ENCODE data around the gene AMDHD1.
A peak's percentile ranks its signal among the peaks of the same experiment; 100 is the strongest.

The AMDHD1 gene

GRCh38 chr12:95996034-95996658 is 53.0 kb downstream of the AMDHD1 start, which contains the start of gene HAL:
Gene HAL, minus strand, starts transcription at chr12:95996344. Its CDS starts 434 bp downstream, at chr12:95995910.
- no peak for DNase-seq

- DNase-seq: no peak
Observed at GRCh38 chr12:95997276-95997675, 54.1 kb downstream of the AMDHD1 start.

DNA sequence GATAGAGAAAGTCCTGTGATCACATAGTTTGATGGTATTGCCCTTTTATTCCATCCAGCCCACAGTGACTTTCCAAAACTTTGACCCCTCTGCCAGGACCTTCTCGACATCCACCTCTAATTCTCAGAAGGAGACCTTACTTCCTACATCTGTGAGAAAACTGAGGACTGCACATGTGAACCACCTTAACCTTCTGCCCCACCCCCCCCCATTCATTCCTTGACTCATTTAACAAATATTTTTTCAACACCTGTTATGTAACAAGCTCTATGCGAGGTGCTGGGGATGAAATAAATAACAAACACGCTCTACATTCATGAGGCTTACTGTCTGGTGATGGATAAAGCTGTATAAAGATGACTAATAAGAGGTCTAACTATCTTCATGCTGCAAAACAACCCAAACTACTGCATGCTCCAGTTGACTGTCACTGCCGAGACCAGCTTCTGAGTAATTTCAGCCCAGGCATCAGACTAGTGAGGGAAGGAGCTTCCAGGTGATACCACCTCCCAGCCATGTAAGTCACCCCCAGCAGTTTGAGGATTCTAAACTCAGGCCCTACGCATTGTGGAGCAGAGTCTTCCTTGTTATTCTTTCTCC is 54.9 kb downstream of the AMDHD1 start:
- DNase-seq: no peak

GRCh38 chr12:95998611-95999286 is 55.6 kb downstream of the AMDHD1 start:
- DNase-seq: peak; percentile 11

DNA sequence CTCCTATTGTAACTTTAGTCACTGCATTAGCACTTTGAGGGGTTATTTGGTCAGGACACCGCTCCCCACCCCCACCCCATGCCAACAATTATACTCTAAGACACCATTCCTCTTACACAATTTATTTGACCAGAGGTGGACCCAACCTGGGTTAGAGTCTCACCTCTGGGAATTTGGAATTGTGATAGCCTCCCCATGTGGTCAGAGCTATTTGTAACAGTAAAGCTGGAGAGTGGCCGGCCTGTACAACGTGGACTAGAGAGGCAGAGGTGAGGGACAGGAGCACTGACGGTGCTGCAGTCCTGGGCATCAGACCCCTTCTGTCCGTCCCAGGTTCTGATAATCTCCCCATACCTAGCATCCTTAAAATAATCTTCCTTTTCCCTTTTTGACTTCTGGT is 56.4 kb downstream of the AMDHD1 start:
- no peak for DNase-seq

DNA sequence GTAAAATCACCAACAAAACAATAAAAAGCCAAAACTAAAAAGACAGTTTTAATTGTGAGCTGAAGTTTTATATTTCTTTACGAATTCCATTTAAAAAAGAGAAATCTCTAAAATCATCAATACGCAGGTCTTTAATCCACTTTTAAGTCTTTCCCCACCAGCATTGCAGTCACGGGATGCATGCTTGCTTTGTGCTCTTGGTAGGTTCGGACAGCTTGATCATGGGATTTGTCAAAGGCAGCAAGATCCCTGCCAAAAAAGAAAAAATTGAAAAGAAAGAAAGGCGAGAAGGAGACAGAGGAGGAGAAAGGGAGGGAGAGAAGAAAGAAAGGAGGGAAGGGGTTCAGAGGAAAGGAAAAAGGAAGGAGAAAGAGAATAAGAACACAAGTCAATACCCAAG is 57.7 kb downstream of the AMDHD1 start:
- no peak for DNase-seq

- no peak for DNase-seq
Observed at GRCh38 chr12:96006727-96007126, 63.6 kb downstream of the AMDHD1 start.

DNA sequence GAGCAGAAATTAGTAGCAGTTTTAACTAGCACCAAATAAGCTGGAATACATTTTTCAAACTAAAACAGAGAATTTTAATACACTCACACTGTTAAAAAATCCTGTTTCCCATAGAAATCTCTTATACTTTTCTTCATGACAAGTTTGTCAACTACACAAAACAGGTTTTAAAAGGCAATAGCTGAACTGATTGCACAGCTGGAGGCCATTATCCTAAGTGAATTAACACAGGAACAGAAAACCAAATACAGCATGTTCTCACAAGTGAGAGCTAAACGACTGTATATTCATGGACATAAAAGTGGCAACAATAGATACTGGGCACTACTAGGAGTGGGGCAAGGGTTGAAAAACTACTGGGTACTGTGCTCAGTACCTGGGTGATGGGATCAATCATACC is 64.6 kb downstream of the AMDHD1 start:
- peak; percentile 53 for DNase-seq

- no peak for DNase-seq
Observed at GRCh38 chr12:96014943-96015599, 71.9 kb downstream of the AMDHD1 start.

DNA sequence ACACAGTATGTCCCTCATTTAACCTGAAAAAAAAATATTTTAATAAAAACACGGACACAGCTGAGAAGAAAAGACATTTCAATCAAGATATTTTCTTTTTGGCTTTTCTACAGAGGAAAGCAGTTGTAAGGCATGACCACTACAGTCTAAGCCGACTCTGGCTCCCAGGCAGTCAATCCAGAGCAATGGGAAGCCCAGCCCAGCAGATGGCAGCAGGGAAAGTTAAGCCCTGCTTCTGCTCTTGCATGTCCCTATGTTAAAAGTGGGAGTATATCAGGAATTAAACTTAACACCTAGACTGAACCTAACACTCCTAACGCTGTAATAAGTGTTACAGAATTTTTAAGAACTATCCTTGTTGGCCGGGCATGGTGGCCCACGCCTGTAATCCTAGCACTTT is 72.5 kb downstream of the AMDHD1 start:
- no peak for DNase-seq

Measured in NCI-H774 (cell line).